ENCODE data around the gene APBB2.
"Not testable (repeated sequence)": the region's sequence is repeated elsewhere in the genome, so short reads cannot be mapped to it uniquely, and the experiment has no call there.

Gene APBB2

DNA sequence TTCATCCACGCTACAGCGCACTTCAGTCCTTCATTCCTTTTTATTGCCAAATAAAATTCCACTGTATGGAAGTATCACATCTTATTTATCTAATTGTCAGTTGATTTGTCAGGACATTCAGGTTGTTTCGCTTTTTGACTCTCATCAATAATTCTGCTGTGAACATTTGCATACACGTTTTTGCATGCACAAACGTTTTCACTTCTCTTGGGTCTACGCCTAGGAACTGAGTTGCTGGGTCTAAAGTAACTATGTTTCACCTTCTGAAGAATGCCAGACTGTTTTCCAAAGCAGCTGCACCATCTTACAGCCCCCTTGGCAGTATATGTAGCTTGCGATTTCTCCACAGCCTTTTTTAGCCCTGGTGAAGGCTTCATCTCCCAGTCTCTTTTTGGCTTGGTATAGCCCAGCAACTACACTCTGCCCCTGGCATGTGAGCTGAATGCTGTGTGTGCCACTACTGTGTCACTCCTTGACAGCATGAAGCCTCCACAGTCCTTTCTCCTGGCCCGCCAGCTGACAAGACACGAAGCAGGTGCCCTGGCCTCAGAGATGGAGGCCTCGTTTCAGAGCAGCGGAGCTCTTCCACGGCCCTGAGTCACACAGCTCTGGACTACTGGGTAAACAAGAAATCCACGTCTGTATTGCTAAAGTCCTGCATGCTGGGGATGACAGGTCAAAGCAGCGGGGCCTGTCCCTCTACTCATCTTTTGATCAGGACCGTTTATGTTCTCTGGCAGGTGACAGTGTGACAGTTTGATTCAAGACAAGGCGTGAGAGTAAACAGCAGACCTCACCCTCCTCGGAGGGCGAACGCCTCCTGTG, 389.1 kb downstream of the APBB2 start:
- no peaks in the 10 kb centered on the region for H3K27me3 ChIP-seq (ENCODE audit: insufficient read depth, low read length)
- H3F3A ChIP-seq (ENCODE audit: insufficient read depth, low read length) = no peaks in the 10 kb centered on the region
- no peak overlapping the region for H3K9ac ChIP-seq (ENCODE audit: low read length)
- no peak overlapping the region for H3K4me3 ChIP-seq (ENCODE audit: low read depth, low read length, poor library complexity, severe bottlenecking)
- H4K20me1 ChIP-seq (ENCODE audit: insufficient read depth, low read length) = no peaks in the 10 kb centered on the region
- H3K4me1 ChIP-seq (ENCODE audit: insufficient read depth, low read length, severe bottlenecking) = no peaks in the 10 kb centered on the region
- H3K4me2 ChIP-seq (ENCODE audit: low read length) = no peak overlapping the region; the same call in 1 of the 2 replicates
- H3K79me2 ChIP-seq (ENCODE audit: insufficient read depth, low read length) = no peaks in the 10 kb centered on the region
- no peaks in the 10 kb centered on the region; the same call in 1 of the 2 replicates for H3K36me3 ChIP-seq (ENCODE audit: insufficient read depth, low read length)
- no peak overlapping the region for H3K27ac ChIP-seq (ENCODE audit: low read depth, low read length, poor library complexity, severe bottlenecking)
- H3K9me2 ChIP-seq (ENCODE audit: low read depth, low read length) = no peaks in the 10 kb centered on the region
- 0 out of 2 replicates have a peak, but pooled peaks cover 3% of the 10 kb centered on the region for H3K9me3 ChIP-seq (ENCODE audit: low read length)
- TF ChIP-seq, protein P1, sequence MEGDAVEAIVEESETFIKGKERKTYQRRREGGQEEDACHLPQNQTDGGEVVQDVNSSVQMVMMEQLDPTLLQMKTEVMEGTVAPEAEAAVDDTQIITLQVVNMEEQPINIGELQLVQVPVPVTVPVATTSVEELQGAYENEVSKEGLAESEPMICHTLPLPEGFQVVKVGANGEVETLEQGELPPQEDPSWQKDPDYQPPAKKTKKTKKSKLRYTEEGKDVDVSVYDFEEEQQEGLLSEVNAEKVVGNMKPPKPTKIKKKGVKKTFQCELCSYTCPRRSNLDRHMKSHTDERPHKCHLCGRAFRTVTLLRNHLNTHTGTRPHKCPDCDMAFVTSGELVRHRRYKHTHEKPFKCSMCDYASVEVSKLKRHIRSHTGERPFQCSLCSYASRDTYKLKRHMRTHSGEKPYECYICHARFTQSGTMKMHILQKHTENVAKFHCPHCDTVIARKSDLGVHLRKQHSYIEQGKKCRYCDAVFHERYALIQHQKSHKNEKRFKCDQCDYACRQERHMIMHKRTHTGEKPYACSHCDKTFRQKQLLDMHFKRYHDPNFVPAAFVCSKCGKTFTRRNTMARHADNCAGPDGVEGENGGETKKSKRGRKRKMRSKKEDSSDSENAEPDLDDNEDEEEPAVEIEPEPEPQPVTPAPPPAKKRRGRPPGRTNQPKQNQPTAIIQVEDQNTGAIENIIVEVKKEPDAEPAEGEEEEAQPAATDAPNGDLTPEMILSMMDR (IDR thresholded peaks at IDR 0.05; ENCODE audit: low read length) = no peak
- no peak for TF ChIP-seq EZH2 (IDR thresholded peaks at IDR 0.05; ENCODE audit: borderline replicate concordance, low read length)
- no peak overlapping the region for H2AFZ ChIP-seq (ENCODE audit: low read length)

DNA sequence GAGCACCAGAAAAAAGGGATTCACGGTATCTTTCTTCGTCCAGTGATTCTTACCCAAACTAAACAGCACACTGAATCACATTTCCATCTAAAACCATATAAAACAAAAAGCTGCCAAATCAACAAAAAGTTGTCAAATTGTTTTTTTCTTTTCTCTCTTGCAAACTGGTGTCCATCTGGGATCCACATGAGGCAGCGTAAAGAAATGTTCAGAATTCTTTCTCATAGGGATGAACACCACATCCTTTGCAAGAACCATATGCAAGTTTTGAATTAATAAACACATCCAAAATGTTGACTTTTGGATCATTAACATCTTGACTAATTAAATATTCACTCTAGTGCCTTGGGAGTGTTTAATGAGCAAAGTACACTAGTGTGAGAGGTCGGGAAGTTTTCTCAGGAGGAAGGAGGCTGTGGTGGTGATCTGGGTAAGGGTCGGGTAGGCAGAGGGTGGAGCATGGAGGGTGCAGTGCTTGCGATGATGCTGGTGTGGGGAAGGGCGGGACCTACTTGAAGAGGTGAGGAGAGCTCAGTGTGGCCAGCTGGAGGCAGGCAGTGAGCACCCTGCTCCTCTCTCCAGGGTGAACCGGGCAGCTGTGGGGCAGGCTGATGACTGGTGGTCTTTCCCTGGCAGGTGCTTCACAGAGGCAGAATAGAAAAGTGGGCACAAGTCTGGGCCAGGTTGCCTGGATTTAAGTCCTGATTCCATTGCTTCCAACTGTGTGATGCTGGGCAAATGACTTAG, 391.7 kb downstream of the APBB2 start:
- H3F3A ChIP-seq (ENCODE audit: insufficient read depth, low read length) = no peaks in the 10 kb centered on the region
- no peak overlapping the region for H3K9ac ChIP-seq (ENCODE audit: low read length)
- no peak overlapping the region for H3K27ac ChIP-seq (ENCODE audit: low read depth, low read length, poor library complexity, severe bottlenecking)
- no peaks in the 10 kb centered on the region for H3K27me3 ChIP-seq (ENCODE audit: insufficient read depth, low read length)
- no peak overlapping the region for H3K4me3 ChIP-seq (ENCODE audit: low read depth, low read length, poor library complexity, severe bottlenecking)
- no peaks in the 10 kb centered on the region for H3K4me1 ChIP-seq (ENCODE audit: insufficient read depth, low read length, severe bottlenecking)
- no peaks in the 10 kb centered on the region for H3K79me2 ChIP-seq (ENCODE audit: insufficient read depth, low read length)
- H3K4me2 ChIP-seq (ENCODE audit: low read length) = no peak overlapping the region
- H3K36me3 ChIP-seq (ENCODE audit: insufficient read depth, low read length) = no peaks in the 10 kb centered on the region; the same call in 1 of the 2 replicates
- H3K9me2 ChIP-seq (ENCODE audit: low read depth, low read length) = no peaks in the 10 kb centered on the region
- no peaks in the 10 kb centered on the region for H4K20me1 ChIP-seq (ENCODE audit: insufficient read depth, low read length)
- H2AFZ ChIP-seq (ENCODE audit: low read length) = no peak overlapping the region
- no peak for TF ChIP-seq EZH2 (IDR thresholded peaks at IDR 0.05; ENCODE audit: borderline replicate concordance, low read length)
- TF ChIP-seq, protein P1 (IDR thresholded peaks at IDR 0.05; ENCODE audit: low read length) = no peak
- H3K9me3 ChIP-seq (ENCODE audit: low read length) = no peaks in the 10 kb centered on the region

DNA sequence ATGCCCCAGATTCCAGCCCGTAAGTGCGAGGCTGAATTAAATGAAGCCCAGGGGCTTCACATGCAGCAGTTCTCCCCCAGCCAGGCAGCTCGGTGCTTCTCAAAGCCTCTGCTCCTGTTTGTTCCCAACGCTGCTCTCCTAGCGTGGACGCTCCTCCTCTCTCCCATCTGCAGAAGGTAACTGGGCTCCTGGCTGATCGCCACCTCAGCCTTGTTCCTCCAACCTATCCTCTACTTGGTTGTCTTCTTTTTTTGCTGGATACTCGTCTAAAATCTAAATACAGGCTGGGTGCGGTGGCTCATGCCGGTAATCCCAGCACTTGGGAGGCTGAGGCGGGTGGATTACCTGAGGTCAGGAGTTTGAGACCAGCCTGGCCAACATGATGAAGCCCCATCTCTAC, 394.2 kb downstream of the APBB2 start:
- Histone ChIP-seq H3F3A (ENCODE audit: insufficient read depth, low read length) (no peaks in the 10 kb centered on the region), H3K4me2 (ENCODE audit: low read length) (no peak overlapping the region), H3K9me3 (ENCODE audit: low read length) (no peaks in the 10 kb centered on the region), H3K4me3 (ENCODE audit: low read depth, low read length, poor library complexity, severe bottlenecking) (no peak overlapping the region), H2AFZ (ENCODE audit: low read length) (no peak overlapping the region), H3K9ac (ENCODE audit: low read length) (no peak overlapping the region), H3K27ac (ENCODE audit: low read depth, low read length, poor library complexity, severe bottlenecking) (no peak overlapping the region), H3K36me3 (ENCODE audit: insufficient read depth, low read length) (no peaks in the 10 kb centered on the region), H3K4me1 (ENCODE audit: insufficient read depth, low read length, severe bottlenecking) (no peaks in the 10 kb centered on the region), H3K27me3 (ENCODE audit: insufficient read depth, low read length) (no peaks in the 10 kb centered on the region), H4K20me1 (ENCODE audit: insufficient read depth, low read length) (no peaks in the 10 kb centered on the region), H3K9me2 (ENCODE audit: low read depth, low read length) (no peaks in the 10 kb centered on the region), H3K79me2 (ENCODE audit: insufficient read depth, low read length) (no peaks in the 10 kb centered on the region)
- TF ChIP-seq, protein P1 (IDR thresholded peaks at IDR 0.05; ENCODE audit: low read length) = no peak
- TF ChIP-seq EZH2 (IDR thresholded peaks at IDR 0.05; ENCODE audit: borderline replicate concordance, low read length) = no peak

DNA sequence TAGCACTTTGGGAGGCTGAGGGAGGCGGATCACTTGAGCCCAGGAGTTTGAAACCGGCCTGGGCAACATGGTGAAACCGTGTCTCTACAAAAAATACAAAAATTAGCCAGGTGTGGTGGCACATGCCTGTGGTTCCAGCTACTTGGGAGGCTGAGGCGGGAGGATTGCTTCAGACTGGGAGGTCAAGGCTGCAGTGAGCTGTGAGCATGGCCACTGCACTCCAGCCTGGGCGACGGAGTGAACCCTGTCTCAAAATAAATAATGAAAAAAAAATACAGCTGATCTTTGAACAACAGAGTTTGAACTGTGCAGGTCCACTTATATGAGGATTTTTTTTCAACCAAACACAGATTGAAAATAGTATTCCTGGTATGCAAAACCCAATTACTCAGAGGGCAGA, 397.2 kb downstream of the APBB2 start:
- H3K9me2 ChIP-seq (ENCODE audit: low read depth, low read length); H3K27ac ChIP-seq (ENCODE audit: low read depth, low read length, poor library complexity, severe bottlenecking); H3K4me1 ChIP-seq (ENCODE audit: insufficient read depth, low read length, severe bottlenecking); H3K9ac ChIP-seq (ENCODE audit: low read length); H4K20me1 ChIP-seq (ENCODE audit: insufficient read depth, low read length); H3K27me3 ChIP-seq (ENCODE audit: insufficient read depth, low read length); H3K36me3 ChIP-seq (ENCODE audit: insufficient read depth, low read length); H2AFZ ChIP-seq (ENCODE audit: low read length); H3K4me2 ChIP-seq (ENCODE audit: low read length); H3K79me2 ChIP-seq (ENCODE audit: insufficient read depth, low read length); H3K4me3 ChIP-seq (ENCODE audit: low read depth, low read length, poor library complexity, severe bottlenecking); H3K9me3 ChIP-seq (ENCODE audit: low read length); H3F3A ChIP-seq (ENCODE audit: insufficient read depth, low read length): not testable (repeated sequence)

Data from OCI-LY1 (cell line).